ENCODE results near the gene TOPORS. TPM values are rescaled to one million over a fixed set of nuclear protein-coding genes. Genes with fewer than 3 reads are reported as not detected.

Gene TOPORS
- total and polyA plus RNA-seq, 2 experiments from 2014 or later = 31.8 to 35.9 TPM

GRCh38 chr9:32503008-32503407, 49.4 kb downstream of the TOPORS start:
- TF ChIP-seq CREB1 (CRISPR knock-in tag; IDR thresholded peaks at IDR 0.05; ENCODE audit: low read depth) (no peak), EZH2phosphoT487 (IDR thresholded peaks at IDR 0.05; ENCODE audit: unreplicated experiment) (no peak), ZNF462 (CRISPR knock-in tag; IDR thresholded peaks at IDR 0.05) (no peak), ZNF114 (CRISPR knock-in tag; IDR thresholded peaks at IDR 0.05) (no peak), POLR2AphosphoS5 (IDR thresholded peaks at IDR 0.05; ENCODE audit: low read depth) (no peak), NANOG (IDR thresholded peaks at IDR 0.05; ENCODE audit: borderline replicate concordance) (no peak), REST (IDR thresholded peaks at IDR 0.05; ENCODE audit: unreplicated experiment) (no peak)
- H3K27me3 Mint-ChIP-seq (ENCODE audit: insufficient read depth, low read depth, poor library complexity) = no peaks in the 10 kb centered on the region
- Histone ChIP-seq H2AFZ (no peak overlapping the region), H3F3A (replicated peaks; ENCODE audit: low read depth) (no peaks in the 10 kb centered on the region), H3K36me3 (ENCODE audit: insufficient read depth) (peaks cover 9% of the 10 kb centered on the region; the same call in 1 of the 2 replicates), H3K27me3 (ENCODE audit: insufficient read depth) (no peaks in the 10 kb centered on the region), H3K79me2 (replicated peaks; ENCODE audit: insufficient read depth) (peaks cover 6% of the 10 kb centered on the region; the same call in 1 of the 2 replicates), H3K4me1 (ENCODE audit: insufficient read depth) (peaks cover 7% of the 10 kb centered on the region; the same call in 1 of the 2 replicates), H3K4me3 (no peak overlapping the region), H3K4me2 (no peak overlapping the region), H4K20me1 (replicated peaks; ENCODE audit: insufficient read depth) (no peaks in the 10 kb centered on the region; the same call in 1 of the 2 replicates), H3K9me2 (ENCODE audit: insufficient read depth) (no peaks in the 10 kb centered on the region), H3K27ac (ENCODE audit: low read depth) (no peak overlapping the region)
- peak; percentile 22 for DNase-seq (ENCODE audit: low spot score)
- 0 out of 3 replicates have a peak, but pooled peaks cover 2% of the 10 kb centered on the region for H3K9me3 Mint-ChIP-seq
- 0 out of 2 replicates have a peak overlapping the region, but pooled peaks have one; percentile 9 for H3K27ac Mint-ChIP-seq
- peaks cover 25% of the 10 kb centered on the region for H3K36me3 Mint-ChIP-seq (ENCODE audit: low read depth)
- no peak overlapping the region for H3K4me3 Mint-ChIP-seq
- peak; percentile 47; the same call in 2 of the 3 replicates for ATAC-seq
- H3K4me1 Mint-ChIP-seq = peaks cover 9% of the 10 kb centered on the region; the same call in 2 of the 3 replicates

Measured in GM23338 (cell line).